Left ventricle myocardium inferior (tissue), 1 donor: ENCODE results near the gene KPTN. TPM values are rescaled to one million over a fixed set of nuclear protein-coding genes. Genes with fewer than 3 reads are reported as not detected.

ENCODE experiments used
- DNase-seq: peaks from one replicate; pipeline ENCODE4 v3.0.0-alpha.2; 2020
- H3K27ac ChIP-seq: fragments of 200-600 bp; replicated peaks from 2 replicates; pipeline ENCODE4 v1.8.0; 2021
- H3K27me3 ChIP-seq: fragments of 200-600 bp; 2 replicates; pipeline ENCODE4 v1.8.0; 2021; ENCODE audit warnings: low read depth
- H3K36me3 ChIP-seq: fragments of 200-600 bp; 2 replicates; pipeline ENCODE4 v1.8.0; 2021
- H3K4me1 ChIP-seq: fragments of 200-600 bp; 2 replicates; pipeline ENCODE4 v1.8.0; 2021
- H3K4me3 ChIP-seq: fragments of 200-600 bp; 2 replicates; pipeline ENCODE4 v1.8.0; 2021; ENCODE audit warnings: mild to moderate bottlenecking, moderate library complexity
- H3K9me3 ChIP-seq: fragments of 200-600 bp; replicated peaks from 2 replicates; pipeline ENCODE4 v1.8.0; 2021
- intact Hi-C: fragments of 100-400 bp; cut with micrococcal nuclease; formaldehyde crosslinking; loops from one replicate; pipeline ENCODE4 v1.11.0; 2022
- long read RNA-seq: library from polyadenylated mRNA; unstranded; transcript quantifications from one replicate; pipeline ENCODE4 v2.0.0, GENCODE V29; 2021
- total RNA-seq: library from RNA; stranded (reverse); fragmentation: NEBNext Ultra II Directional; extraction: Animal tissue kit (Norgen Biotek cat#: 25700); gene quantifications from one replicate; pipeline ENCODE4 v1.2.1, GENCODE V29; 2021
- TF ChIP-seq, protein P1 (sequence below): fragments of 200-600 bp; IDR thresholded peaks from 2 replicates; pipeline ENCODE4 v1.8.0; 2021; ENCODE audit warnings: antibody characterized with exemption, mild to moderate bottlenecking, borderline replicate concordance
- donor health status: DM: no; HTN: yes; CAD: no; lungs with severe emphysema.

Gene KPTN
- 10.9 TPM for total RNA-seq
- long read RNA-seq, transcript KPTN-201 (12 exons, 1,691 nt) = major isoform, 9 of 19 reads
- long read RNA-seq, partial matches to known transcripts = 6 of 19 reads
- long read RNA-seq, other reads (novel, unspliced or antisense) = 4 of 19 reads

GRCh38 chr19:47483800-47484690 is at the start of gene KPTN:
Gene KPTN, minus strand, starts transcription at chr19:47484219. Its CDS starts 59 bp downstream, at chr19:47484160.
- peak; percentile 88 for DNase-seq
- peaks cover 12% of the 10 kb centered on the region for H3K36me3 ChIP-seq
- H3K27ac ChIP-seq = peak within 1 kb of the TSS; percentile 94
- H3K4me1 ChIP-seq = peaks cover 25% of the 10 kb centered on the region
- H3K27me3 ChIP-seq = no peaks in the 10 kb centered on the region
- TF ChIP-seq, protein P1, sequence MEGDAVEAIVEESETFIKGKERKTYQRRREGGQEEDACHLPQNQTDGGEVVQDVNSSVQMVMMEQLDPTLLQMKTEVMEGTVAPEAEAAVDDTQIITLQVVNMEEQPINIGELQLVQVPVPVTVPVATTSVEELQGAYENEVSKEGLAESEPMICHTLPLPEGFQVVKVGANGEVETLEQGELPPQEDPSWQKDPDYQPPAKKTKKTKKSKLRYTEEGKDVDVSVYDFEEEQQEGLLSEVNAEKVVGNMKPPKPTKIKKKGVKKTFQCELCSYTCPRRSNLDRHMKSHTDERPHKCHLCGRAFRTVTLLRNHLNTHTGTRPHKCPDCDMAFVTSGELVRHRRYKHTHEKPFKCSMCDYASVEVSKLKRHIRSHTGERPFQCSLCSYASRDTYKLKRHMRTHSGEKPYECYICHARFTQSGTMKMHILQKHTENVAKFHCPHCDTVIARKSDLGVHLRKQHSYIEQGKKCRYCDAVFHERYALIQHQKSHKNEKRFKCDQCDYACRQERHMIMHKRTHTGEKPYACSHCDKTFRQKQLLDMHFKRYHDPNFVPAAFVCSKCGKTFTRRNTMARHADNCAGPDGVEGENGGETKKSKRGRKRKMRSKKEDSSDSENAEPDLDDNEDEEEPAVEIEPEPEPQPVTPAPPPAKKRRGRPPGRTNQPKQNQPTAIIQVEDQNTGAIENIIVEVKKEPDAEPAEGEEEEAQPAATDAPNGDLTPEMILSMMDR = peak; percentile 82
- H3K9me3 ChIP-seq = no peaks in the 10 kb centered on the region
- intact Hi-C loops = no loop called here
- peak within 1 kb of the TSS; percentile 78 for H3K4me3 ChIP-seq

DNA sequence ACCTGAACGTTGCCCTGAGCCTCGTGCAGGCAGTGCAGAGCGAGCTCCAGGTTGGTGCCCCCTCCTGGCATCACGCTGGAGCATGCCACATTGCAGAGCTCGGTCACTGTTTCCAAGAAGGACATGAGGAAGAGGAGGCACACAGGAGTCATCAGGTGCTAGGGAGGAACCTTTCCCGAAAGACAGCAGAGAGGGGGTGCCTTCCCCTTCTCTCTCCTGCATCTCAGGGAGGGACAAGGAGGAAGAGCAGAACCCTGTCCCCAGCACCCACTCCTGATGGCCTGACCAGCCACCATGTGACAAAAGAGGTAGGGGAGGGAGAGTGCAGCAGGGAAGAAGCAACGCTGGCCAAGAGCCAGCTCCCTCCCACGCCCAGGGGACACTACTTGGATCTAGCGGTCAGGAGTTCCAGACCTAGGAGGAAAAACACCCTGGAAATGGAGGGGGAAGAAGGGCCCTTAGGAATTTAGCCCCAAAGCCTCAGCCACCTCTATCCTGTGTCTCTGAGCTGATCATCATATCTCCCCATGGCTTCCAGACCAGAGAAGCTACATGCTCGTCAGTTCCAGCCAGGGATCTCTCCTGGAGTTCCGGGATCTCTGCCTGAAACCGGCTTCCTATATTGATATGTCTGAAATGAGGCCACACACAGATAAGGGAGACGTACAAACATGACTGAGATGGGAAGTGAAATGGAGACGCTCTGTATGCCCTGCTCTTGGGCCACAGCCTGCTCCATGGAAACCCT is 47.8 kb upstream of the KPTN start:
- no peaks in the 10 kb centered on the region for H3K27me3 ChIP-seq
- DNase-seq = no peak
- H3K4me1 ChIP-seq = peaks cover 8% of the 10 kb centered on the region
- H3K4me3 ChIP-seq = no peak overlapping the region
- no peak overlapping the region for H3K27ac ChIP-seq
- TF ChIP-seq, protein P1 = no peak
- H3K36me3 ChIP-seq = no peaks in the 10 kb centered on the region
- intact Hi-C loops = no loop called here
- H3K9me3 ChIP-seq = no peaks in the 10 kb centered on the region

DNA sequence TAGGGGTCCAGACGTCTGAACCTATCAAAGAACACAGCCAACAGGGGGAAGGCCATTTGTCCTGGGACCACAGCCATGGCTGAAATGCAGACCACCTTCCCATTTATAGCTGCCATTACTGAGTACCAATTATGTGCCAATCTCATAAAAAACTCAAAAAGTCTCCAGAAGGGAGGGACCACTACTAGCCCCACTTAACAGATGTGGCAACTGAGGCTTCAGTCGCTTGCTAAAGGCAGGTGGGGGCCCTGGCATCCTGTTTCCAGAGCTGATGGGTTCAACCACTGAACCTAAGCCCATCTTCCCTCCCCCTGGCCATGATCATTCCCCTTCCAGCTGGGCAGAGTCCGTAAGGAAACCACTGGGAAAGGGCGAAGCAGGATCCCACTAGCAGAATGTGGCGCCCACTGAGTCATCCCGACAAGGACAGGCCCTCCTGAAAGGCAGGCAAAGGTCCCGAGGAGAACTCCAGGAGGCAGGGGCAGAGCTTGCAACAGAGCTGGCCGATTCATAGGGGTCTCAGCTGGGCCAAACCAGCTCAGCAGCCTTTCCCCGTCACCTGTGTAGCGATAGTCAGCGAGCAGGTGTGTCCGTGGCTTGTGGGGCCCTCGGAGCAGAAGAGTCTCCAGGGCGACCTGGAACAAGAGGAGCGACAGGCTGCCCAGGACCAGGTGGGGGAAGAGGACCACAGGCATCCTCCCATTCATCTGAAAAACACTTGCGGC is 45.2 kb upstream of the KPTN start:
- no peaks in the 10 kb centered on the region for H3K9me3 ChIP-seq
- no peak overlapping the region for H3K27ac ChIP-seq
- peaks cover 8% of the 10 kb centered on the region for H3K4me1 ChIP-seq
- intact Hi-C loops = loop anchor here (10.0 kb wide), 1 partner anchor 66 kb away; no protein-coding TSS in a partner anchor
- TF ChIP-seq, protein P1 = no peak
- no peak overlapping the region for H3K4me3 ChIP-seq
- no peak for DNase-seq
- no peaks in the 10 kb centered on the region for H3K36me3 ChIP-seq
- H3K27me3 ChIP-seq = no peaks in the 10 kb centered on the region

- intact Hi-C loops = loop anchor here (10.0 kb wide), 1 partner anchor 68 kb away; no protein-coding TSS in a partner anchor
- TF ChIP-seq, protein P1 = no peak
- no peaks in the 10 kb centered on the region for H3K9me3 ChIP-seq
- peaks cover 27% of the 10 kb centered on the region for H3K4me1 ChIP-seq
- no peaks in the 10 kb centered on the region for H3K27me3 ChIP-seq
- no peak for DNase-seq
- H3K27ac ChIP-seq = no peak overlapping the region
- H3K36me3 ChIP-seq = no peaks in the 10 kb centered on the region
- H3K4me3 ChIP-seq = no peak overlapping the region
Observed at GRCh38 chr19:47526798-47527197, 42.8 kb upstream of the KPTN start.

GRCh38 chr19:47523473-47523872 is 39.5 kb upstream of the KPTN start:
- TF ChIP-seq, protein P1 = no peak
- DNase-seq = no peak
- Histone ChIP-seq H3K4me3 (no peak overlapping the region), H3K27me3 (no peaks in the 10 kb centered on the region), H3K4me1 (peaks cover 34% of the 10 kb centered on the region), H3K9me3 (no peaks in the 10 kb centered on the region), H3K36me3 (no peaks in the 10 kb centered on the region), H3K27ac (peak overlapping the region; percentile 80)
- intact Hi-C loops = loop anchor here (10.0 kb wide), 1 partner anchor 71 kb away; no protein-coding TSS in a partner anchor
